SW480 (cell line): ENCODE results near the gene AKR1B1.

ENCODE experiments used
- DNase-seq: peaks from one replicate; pipeline ENCODE4 v3.0.0-alpha.2; 2016; ENCODE audit warnings: low spot score

Gene AKR1B1

GRCh38 chr7:134469622-134470021 is 10.7 kb upstream of the AKR1B1 start:
- no peak for DNase-seq

DNA sequence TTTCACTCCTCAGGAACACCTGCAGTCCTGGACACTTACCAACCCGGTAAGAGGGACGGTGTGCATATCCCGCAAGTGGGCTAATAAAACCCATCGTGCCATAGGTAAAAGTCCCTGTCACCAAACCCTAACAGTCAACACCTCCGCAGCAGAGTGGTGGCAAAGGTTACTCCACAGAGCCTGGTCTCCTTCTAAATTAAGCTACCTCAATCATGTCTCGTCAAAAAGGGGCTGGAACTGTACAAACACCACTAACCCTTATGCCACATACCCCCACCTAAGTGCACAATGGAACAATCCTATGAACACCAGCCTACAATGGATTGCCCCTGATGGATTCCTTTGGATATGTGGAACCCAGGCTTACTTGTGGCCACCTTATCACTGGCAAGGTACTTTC is 9.6 kb upstream of the AKR1B1 start:
- DNase-seq, result no peak

GRCh38 chr7:134468054-134468453 is 9.2 kb upstream of the AKR1B1 start:
- DNase-seq, result no peak

- no peak for DNase-seq
Observed at GRCh38 chr7:134465491-134465890, 6.6 kb upstream of the AKR1B1 start.

DNA sequence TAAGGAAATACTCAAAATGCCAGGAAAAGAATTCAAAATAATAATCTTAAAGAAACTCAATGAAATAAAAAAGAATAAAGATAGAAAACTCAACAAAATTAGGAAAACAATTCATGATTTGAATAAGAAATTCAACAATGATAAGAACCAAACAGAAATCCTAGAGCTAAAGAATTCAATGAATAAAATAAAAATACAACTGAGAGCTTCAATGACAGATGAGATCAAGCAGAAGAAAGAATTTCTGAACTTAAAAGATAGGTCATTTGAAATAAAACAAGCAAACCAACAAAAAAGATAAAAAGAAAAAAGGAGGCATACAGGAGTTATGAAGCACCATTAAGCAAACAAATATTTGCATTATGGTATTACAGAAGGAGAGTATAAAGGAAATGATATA is 5.6 kb upstream of the AKR1B1 start:
- no peak for DNase-seq

DNA sequence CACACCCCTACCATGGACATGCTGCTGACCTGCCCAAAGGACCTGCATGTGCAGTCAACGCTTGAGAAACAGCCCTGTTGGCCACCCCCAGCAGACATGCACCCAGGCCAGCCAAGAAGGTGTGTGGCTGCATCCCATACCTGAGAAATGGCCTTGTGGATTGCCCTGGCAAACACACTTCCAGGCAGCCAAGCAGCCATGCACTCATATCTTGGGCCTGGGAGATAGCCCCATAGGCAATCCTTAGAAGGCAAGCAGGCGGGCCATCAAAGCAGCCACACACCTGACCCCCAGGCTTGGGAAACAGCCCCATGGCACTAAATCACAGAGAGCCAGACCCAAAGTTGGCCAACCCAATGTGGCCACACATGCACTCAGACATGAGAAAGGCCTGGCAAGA is 4.9 kb upstream of the AKR1B1 start:
- no peak for DNase-seq

DNA sequence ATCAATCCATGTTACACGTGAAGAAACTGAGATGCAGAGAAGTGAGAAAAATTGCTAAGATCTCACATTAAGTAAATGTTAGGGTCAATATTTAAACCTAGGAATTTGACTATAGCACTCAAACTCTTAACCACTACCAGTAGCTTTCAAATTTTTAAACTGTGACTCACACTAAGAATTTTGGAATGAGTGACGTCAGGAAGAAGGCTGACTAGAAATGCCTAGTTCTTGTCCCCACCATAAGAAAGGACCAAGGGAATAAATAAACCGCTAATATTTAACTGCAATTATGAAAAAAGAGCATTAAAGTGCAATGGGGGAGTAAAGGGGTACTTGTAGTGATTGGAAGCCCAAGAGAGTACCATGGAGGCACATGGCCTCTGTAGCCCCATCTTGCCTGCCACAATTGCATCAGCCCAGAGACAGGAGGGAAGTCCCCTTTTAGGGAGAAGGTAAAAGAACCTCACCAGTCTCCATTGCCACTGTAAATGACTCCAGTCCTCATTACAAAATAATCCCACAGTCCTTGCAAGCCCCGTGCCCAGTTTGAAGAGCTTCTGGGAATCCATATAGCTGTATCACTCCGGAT is 3.5 kb upstream of the AKR1B1 start:
- DNase-seq, result no peak

DNA sequence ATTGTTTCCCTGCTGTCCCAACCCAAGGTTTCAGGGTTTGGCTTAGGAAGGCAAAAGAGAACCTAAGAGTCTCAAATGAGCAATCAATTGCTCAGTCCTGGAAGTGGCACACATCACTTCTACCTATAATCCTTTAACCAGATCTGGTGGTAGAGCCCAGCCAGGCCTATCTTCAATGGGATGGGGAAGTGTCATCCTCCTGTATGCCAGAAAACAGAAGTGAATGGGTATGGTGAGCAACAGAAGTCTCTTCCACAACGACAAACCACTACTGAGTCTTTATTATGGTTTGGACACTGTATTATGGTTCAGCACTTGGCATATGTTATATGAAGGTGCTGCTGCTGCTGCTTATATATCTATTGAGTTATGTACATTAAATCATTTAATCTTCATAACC is 3.0 kb upstream of the AKR1B1 start:
- no peak for DNase-seq

DNA sequence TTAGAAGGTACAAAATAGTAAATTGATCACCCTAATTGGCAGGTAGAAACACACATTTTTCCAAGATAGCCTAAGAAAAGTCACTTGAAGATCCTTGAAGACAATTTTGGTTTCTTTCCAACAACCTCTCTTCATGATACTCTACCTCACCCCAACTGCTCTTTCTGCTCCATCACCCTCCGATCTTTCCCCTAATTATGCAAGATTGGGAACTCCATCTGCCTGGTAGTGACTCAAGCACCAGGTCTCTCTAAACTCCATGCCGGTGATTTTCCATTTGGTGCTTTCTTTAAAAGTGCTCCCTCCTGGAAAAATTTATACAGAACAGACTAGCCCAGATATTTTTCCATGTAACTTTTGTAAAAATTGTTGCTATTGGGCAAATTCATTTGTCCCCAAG is 1.1 kb upstream of the AKR1B1 start:
- DNase-seq, result no peak

DNA sequence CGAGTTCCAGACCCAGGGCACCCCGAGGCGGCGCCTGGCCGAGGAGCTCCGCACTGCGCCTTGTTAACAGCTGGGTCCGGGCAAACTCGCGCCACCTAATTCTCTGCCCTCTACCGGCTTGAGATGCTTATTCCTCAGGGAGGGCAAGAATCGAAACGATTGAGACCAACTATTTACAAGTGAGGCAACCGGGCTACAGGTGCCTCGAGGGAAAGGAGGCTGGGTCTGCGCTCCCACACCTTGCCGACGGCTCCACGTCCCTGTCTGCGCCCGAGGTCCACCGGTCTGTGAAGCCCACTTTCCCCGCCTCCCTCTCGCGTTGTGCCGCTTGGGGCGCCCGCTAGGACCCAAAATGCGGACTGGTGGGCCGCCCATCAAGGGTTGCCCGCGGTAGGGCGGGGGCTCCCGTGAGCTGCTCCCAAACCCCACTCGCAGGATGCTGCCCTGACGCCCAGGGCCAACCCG is 527 bp downstream of the AKR1B1 start:
- DNase-seq, result no peak

GRCh38 chr7:134457210-134457609 is 1.7 kb downstream of the AKR1B1 start:
- no peak for DNase-seq

GRCh38 chr7:134454277-134454676 is 4.6 kb downstream of the AKR1B1 start:
- DNase-seq, result no peak

GRCh38 chr7:134453518-134453917 is 5.4 kb downstream of the AKR1B1 start:
- no peak for DNase-seq

- DNase-seq, result no peak
Observed at GRCh38 chr7:134452991-134453473, 5.9 kb downstream of the AKR1B1 start.

DNA sequence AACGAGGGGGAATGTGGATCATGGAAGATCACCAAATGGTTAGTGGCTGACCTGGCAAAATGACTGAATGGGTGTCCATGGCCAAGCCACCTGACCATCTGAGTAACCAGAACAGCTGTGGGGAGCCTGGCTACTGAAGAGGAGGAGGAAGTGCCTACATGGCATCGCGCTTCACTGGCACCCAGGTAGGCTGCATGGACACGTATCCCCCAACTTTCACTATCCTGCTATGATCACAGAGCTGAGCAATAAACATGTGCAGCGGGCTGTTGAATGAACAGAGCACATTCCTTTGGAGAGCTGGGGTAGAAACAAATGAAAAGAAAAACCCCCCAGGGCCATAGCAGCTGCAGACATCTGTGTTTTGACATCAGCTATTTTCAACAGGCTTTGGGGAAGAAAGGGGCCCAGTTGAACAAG is 6.5 kb downstream of the AKR1B1 start:
- no peak for DNase-seq

DNA sequence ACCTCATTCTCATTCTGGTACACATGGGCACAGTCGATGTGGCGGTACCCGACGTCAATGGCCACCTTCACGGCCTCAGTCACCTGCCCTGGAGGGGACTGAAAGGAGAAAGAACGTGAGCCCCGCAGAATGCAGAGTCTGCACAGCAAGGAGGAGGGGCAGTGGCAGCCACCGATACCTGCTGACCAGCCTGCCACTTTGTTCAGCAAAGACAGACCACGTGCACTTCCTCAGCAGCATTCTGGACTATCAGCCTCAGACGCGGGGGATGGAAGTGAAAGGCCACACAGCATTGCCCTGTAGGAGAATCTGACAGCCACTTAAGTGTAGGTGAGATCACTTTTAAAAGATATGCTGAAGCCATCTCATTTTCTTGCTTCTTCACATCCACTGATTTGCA is 7.2 kb downstream of the AKR1B1 start:
- no peak for DNase-seq

DNA sequence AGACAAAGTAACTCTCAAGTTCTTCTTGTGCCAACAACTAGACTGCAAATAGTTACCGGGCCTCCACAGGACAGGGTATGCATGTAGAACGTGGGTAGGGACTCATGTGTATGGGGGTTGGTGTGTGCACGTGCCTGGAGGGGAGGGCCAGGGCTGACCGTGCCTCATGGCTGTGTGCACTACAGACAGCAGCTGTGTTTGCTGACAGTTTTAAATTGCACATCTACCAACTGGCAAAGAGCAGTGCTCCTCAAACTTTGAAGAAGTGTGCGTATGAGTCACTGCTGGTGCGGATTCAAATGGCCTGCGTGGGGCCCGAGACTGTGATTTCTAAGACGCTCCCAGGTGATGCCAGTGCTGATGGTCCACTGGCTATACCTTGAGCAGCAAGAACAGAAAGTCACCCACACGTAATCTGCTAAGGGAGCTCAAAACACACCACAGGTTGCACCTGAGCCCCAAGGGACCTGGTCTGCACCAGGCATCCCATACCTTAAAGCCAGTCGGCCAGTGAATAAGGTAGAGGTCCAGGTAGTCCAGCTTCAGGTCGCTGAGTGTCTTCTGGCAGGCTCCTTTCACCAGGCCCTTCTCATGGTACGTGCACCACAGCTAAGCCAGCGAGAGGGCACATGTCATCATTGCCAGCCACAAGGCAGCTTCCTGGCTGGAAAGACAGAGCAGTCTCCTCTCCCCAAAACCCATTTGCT is 8.5 kb downstream of the AKR1B1 start:
- no peak for DNase-seq

- no peak for DNase-seq
Observed at GRCh38 chr7:134449680-134450079, 9.2 kb downstream of the AKR1B1 start.

GRCh38 chr7:134448356-134449229 is 10.3 kb downstream of the AKR1B1 start:
- DNase-seq, result peak; percentile 57

DNA sequence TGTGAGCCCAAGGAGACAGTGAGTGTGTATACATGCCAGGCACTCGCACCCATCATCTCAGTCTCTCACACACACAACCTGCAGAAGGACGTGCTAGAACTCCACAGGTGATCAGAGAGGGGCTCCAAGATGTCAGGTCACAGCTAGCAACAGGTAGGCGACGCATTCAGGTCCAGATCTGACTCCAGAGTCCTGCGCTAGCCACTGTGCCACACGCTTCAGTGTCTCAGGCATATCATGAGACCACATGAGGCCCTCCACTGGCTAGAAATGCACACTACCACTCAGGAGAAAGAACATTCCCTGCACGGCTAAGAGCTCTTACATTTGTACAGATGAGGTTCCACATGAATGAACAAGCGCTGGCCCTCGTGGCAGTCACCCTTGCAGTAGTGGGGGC is 11.5 kb downstream of the AKR1B1 start:
- DNase-seq, result no peak

DNA sequence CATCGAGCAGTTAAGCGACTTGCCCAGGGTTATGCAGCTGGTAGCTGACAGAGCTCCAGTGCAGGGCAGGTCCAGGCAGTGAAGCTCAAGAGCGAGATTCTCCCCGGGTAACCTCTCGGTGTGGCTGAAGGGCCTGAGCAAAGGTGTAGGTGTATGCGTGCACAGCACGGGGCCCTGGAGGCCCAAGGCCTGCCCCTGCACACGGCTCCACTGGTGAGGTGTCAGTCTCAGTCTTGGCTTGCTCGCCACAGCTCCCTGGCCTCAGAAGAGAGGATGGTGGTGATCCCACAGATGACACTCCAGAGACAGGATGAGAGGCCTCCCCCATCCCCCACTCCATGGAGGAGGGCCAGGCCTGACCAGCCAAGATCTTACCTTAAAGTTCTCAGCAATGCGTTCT is 12.0 kb downstream of the AKR1B1 start:
- no peak for DNase-seq

DNA sequence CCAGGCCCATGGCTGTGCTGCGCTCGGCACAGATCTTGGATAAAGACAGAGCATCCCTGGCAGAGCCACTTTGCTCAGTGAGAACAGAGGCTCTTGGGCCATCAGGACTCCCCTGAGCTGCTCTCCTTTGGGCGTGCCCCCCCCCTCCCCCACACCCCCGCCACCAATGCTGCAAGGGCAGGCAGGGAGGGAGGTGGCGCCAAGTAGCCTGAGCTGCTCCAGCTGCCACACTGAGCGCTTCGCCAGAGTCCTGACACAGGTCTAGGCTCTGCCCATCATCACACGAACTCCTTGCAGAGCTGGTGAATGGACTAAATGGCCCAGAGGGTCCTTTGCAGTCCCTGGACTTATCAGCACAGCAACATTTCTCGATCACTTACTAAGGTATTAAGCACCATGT is 12.5 kb downstream of the AKR1B1 start:
- no peak for DNase-seq

DNA sequence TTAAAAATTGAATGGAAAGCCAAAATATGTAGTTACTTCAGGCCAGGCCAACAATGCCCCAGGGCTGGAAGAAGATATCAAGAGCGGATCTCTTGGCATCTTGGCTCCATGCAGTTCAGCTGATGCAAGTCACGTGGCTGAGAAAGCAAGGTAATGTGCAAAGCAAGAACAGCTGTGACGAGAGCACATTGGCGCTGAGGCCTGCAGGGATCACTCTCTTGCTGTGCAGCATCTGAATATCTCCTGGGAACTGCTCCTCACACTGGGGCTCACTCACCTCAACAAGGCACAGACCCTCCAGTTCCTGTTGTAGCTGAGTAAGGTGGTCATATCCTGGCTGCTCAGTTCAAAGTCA is 14.0 kb downstream of the AKR1B1 start:
- no peak for DNase-seq
